Ammon's horn (tissue), 1 donor: ENCODE measurements around the gene NAPG.
"Not testable (repeated sequence)": the region's sequence is repeated elsewhere in the genome, so short reads cannot be mapped to it uniquely, and the experiment has no call there.

Source experiments
- DNase-seq: peaks from one replicate; pipeline ENCODE4 v3.0.0-alpha.2; 2016; ENCODE audit warnings: low spot score

NAPG gene

GRCh38 chr18:10514082-10514481 is 11.7 kb upstream of the NAPG start:
- DNase-seq: peak; percentile 81

GRCh38 chr18:10514601-10515000 is 11.2 kb upstream of the NAPG start:
- no peak for DNase-seq

DNA sequence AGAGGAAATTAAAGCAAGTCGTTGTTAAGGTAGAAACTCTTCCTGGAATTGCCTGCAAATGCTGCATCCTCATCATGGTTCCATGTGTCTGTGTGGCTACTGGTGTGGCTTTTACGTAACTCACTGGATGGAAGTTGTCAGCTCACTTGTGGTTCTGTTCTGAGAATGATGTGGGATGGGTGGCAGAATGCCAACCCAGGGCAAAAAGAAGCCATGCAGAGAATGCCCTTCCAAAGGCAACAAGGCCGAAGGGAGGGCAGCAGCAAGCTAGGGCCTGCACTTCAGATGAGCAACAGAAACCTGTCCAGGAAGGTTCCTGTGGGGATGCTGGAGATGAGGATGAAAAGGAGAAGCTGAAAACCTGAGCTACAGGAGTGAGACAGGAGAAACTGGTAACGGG is 10.4 kb upstream of the NAPG start:
- DNase-seq: no peak

DNA sequence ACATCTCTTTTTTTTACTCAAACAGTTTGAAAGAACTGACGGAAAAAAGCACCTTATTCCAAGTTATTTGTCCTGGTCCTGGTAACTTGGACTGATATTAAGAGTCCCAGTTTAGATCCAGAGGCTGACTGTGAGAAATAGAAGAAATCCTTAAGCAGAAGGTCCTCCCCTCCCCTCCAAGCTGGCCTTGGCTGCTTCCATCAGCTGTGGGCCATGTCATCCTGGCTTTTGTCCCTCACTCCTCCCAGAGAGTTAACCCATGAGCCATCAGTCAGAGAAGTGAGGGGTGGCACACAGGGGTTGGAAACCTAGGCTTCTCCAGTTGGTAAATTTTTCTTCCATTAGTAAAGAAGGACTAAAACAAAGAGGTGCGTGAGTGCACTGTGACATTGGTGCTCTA is 9.7 kb upstream of the NAPG start:
- DNase-seq: no peak

DNA sequence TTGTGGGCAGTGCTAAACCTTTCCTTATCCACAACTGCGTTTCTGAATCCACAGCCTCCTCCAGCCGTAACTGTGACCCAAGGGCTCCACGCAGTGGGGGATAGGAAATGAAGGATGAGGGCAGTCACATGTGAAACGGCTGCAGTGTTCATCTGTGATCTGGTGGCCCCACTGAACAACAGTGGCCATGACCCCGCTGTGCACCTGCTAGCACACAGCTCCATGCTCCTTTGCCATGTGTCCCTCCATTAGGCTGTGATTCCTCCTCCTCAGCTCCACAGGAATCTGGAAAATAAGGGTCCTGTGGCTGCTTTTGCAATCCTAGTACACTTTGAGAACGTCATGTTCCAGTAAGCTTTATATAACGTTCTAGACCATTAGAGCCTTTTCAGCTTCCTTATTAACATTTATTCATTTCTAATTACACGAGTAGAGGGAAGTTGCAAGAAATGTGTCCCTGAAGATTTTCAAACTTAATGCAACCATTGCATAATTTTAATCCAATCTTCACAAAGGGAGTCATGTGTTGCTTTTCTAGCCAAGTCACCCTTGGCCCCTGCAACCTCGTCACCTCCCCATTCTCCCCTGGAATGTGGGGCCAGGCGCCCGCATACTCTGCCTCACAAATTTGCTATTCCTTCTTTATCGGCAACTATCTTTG is 7.1 kb upstream of the NAPG start:
- DNase-seq: peak; percentile 94

- DNase-seq: no peak
These were observed 6.5 kb upstream of the NAPG start for GRCh38 chr18:10519366-10519765.

GRCh38 chr18:10519999-10520935 is 5.6 kb upstream of the NAPG start:
- DNase-seq: peak; percentile 95

DNA sequence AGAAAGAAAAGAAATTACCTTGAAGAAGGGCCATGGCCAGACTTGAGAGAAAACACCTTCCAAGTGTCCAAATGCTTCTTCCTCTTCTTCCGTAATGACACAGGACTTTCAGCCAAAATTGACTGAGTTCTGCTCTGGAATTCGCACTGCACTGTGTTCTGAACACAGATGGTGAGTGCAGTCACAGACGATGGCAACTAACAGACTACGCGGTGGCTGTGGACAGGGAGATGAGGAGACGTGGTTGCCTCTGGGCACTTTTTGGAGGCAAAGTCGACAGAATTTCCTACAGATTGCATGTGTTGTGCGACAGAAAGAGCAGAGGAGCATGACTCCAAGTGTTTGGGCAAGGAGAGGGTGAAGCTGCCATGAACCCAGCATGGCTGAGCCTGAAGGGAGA is 4.3 kb upstream of the NAPG start:
- peak; percentile 27 for DNase-seq

DNA sequence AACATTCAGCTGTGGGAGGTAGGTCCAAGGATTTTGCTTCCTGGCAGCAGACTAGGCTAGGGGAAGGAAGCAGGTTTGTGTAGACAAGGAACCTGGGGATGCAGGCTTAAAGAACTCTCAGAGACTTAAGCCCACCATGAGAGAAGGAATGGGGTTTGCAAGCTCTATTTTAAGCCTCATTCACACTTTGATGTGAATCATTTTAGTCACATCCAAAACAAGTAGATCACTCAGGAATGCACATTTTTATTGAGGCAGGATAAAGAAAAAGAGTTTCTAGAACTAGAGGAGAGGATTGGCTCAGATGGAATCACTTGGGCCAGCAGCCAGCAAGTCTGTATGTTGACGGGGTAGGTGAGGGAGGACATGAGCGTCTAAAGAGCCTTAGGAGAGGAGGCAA is 3.3 kb upstream of the NAPG start:
- DNase-seq: no peak

GRCh38 chr18:10523544-10523943 is 2.3 kb upstream of the NAPG start:
- DNase-seq: no peak

GRCh38 chr18:10524507-10525370 is 1.1 kb upstream of the NAPG start:
- no peak for DNase-seq

GRCh38 chr18:10525371-10525691 is 496 bp upstream of the NAPG start:
- no peak for DNase-seq

GRCh38 chr18:10526561-10526949 is 728 bp downstream of the NAPG start:
- no peak for DNase-seq

DNA sequence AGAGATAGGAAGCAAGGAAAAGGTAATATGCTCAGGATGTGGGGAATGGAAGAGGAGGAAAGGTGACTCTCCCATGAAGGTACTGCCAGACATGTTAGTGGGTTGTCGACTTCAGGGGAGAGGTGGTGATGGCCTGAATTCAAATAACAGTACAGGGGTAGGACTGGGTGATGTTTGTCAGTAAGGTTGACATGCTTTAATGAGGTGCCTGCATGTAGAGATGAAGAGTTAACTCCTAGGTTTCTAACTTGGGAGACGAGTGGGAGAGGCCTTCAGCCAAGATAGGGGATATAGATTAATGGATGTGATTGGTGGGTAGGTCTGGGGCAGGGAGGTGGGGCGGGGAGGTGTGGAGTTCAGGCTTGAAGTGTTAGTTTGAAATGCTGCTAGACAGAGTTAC is 2.6 kb downstream of the NAPG start:
- DNase-seq: no peak

- no peak for DNase-seq
These were observed 4.2 kb downstream of the NAPG start for GRCh38 chr18:10530002-10530401.

DNA sequence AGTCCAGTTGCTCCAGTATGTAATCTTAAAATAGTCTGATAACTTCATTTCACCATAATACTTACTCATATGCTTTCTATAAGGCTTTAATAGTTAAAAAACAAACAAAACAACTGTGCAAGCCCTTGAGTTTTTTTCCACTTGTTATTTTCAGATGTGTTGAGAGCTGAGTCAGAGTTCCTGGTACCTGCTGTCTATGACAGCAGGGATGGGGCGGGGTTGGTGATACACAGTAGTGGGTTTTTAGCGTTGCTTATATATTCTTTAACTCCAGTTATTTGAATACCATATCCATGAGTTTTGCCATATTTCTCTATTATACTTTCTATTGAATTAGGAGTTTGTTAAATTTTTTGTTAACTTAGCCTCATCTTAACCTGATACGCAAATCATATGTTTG is 5.0 kb downstream of the NAPG start:
- DNase-seq: no peak

DNA sequence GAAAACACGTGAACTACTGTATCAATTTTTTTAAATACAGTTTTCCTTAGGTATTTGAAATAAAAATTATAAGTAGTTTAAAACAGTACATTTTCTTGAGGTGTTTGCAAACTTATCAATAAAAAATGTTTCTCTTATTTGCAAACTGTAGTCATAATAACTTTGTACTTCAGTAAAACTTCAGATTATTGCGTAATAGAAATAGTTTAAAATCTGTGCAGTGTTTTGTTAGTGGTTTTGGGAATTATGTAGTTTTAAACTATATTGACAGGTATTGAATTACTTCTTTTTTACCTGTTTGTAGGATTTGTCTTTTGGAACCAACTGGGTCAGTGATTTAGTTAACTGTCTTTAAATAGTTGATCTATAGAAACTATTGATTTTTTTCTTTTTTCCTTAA is 7.3 kb downstream of the NAPG start:
- no peak for DNase-seq

DNA sequence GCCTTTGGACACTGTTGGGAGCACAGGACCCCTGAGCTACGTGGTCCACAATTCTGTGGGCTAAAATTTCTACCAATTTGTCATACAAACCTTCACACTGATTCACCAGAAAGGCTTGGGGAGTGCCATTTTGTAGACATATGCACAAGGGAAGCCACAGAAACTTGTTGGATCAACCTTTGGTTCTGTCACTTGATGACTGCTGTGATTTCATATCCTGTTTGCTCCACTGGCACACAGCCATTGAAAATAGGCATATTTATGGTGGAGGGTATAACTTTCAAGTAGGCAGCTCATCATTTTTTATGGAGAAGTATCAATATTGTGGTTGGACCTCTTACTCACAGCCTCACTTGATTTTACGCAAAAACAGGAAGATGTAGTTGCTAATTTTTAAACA is 10.5 kb downstream of the NAPG start:
- no peak for DNase-seq

- no peak for DNase-seq
These were observed 11.9 kb downstream of the NAPG start for GRCh38 chr18:10537765-10538164.

GRCh38 chr18:10539124-10539523 is 13.3 kb downstream of the NAPG start:
- not testable (repeated sequence) for DNase-seq

DNA sequence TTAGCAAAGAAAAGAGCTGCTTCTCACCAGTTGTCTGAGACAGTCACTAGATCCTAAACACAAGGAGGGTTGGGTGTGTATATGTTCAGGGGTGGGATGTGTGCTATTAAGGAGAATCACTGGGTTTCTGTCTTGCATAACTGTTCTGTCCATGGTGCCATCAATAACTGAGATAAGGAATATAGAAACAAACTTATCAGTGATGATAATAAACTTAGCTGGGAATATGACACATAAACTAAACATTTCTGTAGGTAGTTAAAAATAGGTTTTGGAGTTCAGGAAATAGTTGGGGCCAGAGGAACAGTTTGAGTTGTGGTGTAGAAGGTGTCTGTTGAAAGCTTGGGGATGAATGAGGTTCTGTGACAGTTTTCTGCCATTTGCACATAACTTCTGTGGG is 17.4 kb downstream of the NAPG start:
- DNase-seq: no peak

DNA sequence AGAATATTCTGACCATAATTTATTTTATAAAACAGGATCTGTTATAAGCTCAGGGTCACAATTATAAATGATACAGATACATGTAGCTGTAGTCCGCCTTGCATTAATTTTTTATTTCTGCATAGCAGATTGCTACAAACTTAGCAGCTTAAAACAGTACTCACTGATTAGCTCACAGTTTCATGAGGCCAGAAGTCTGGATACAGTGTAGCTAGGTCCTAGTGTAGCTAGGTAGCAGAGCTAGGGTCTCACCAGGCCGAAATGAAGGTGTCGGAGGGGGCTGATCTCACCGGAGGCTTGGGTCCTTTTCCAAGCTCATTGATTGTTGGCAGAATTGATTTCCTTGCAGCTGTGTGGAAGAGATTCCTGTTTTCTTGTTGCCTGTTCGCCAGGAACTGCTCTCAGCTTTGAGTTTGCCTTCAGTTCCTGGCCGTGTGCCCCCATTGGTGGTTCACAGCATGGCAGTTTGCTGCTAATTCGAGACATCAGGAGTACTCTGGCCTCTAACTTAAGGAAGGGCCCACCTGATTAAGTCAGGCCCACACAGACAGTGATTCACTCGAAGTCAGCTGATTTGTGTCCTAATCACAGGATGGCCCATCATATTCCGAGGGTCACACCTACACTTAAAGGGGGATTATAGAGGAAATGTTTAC is 18.4 kb downstream of the NAPG start:
- no peak for DNase-seq
